Measurements from ENCODE around the gene KCNN2.

GRCh38 chr5:114437936-114438335 lies 76.1 kb downstream of the KCNN2 start:
- TF ChIP-seq, protein P1, sequence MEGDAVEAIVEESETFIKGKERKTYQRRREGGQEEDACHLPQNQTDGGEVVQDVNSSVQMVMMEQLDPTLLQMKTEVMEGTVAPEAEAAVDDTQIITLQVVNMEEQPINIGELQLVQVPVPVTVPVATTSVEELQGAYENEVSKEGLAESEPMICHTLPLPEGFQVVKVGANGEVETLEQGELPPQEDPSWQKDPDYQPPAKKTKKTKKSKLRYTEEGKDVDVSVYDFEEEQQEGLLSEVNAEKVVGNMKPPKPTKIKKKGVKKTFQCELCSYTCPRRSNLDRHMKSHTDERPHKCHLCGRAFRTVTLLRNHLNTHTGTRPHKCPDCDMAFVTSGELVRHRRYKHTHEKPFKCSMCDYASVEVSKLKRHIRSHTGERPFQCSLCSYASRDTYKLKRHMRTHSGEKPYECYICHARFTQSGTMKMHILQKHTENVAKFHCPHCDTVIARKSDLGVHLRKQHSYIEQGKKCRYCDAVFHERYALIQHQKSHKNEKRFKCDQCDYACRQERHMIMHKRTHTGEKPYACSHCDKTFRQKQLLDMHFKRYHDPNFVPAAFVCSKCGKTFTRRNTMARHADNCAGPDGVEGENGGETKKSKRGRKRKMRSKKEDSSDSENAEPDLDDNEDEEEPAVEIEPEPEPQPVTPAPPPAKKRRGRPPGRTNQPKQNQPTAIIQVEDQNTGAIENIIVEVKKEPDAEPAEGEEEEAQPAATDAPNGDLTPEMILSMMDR (IDR thresholded peaks at IDR 0.05): no peak
- TF ChIP-seq POLR2A (IDR thresholded peaks at IDR 0.05): no peak
